ENCODE results near the gene ERC2. TPM values are rescaled to one million over a fixed set of nuclear protein-coding genes. Genes with fewer than 3 reads are reported as not detected.

ERC2 gene
- total RNA-seq, 2 donors from 2014 or later: 16.1 to 22.8 TPM

GRCh38 chr3:55543181-55543614, 925.1 kb downstream of the ERC2 start:
- 93 to 94% methylated on average over 9 to 12 of the region's 12 CpGs for WGBS, 2 experiments (ENCODE audit: insufficient coverage in 1 of 2, insufficient read length in 1 of 2)
- Histone ChIP-seq H3K9ac (ENCODE audit: extremely low read depth, low read length, poor library complexity, severe bottlenecking) (no peak overlapping the region), H3K27ac (ENCODE audit: low read depth, low read length) (no peak overlapping the region), H3K36me3 (ENCODE audit: control insufficient read depth, insufficient read depth, low read length) (no peaks in the 10 kb centered on the region), H3K4me1 (ENCODE audit: control insufficient read depth, insufficient read depth, low read length) (no peaks in the 10 kb centered on the region), H3K4me3 (ENCODE audit: low read length) (no peak overlapping the region), H3K9me3 (ENCODE audit: control insufficient read depth, low read length) (no peaks in the 10 kb centered on the region), H3K27me3 (ENCODE audit: control insufficient read depth, insufficient read depth, low read length, poor library complexity, severe bottlenecking) (peaks cover 9% of the 10 kb centered on the region)
- Mint-ChIP-seq H3K4me3 (no peak overlapping the region), H3K27me3 (ENCODE audit: insufficient read depth) (peaks cover 18% of the 10 kb centered on the region), H3K9me3 (no peaks in the 10 kb centered on the region), H3K36me3 (ENCODE audit: low read depth) (no peaks in the 10 kb centered on the region), H3K27ac (no peak overlapping the region), H3K4me1 (peaks cover 24% of the 10 kb centered on the region)
- no peak for DNase-seq
- no peak for TF ChIP-seq CTCF (conservative IDR thresholded peaks at IDR 0.05)

DNA sequence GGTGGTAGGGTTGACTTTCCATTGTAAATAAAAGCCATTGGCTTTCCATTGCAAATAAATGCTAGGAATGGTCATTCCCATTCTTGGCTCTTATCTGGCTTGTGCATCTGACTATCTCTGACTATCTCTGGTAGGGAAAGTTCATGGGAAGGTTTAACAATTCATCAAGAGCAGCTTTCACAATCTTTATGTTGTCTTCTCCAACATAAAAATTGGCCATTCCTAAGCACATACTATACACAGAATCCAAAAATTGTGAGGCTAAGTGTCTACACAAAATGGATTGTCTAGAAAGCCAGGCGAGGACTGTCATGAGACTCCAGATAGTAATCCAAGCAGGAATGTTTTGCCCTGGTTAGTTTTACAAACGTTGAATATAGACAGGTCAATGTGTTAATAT, 926.8 kb downstream of the ERC2 start:
- Histone ChIP-seq H3K9me3 (ENCODE audit: control insufficient read depth, low read length) (no peaks in the 10 kb centered on the region), H3K9ac (ENCODE audit: extremely low read depth, low read length, poor library complexity, severe bottlenecking) (no peak overlapping the region), H3K27me3 (ENCODE audit: control insufficient read depth, insufficient read depth, low read length, poor library complexity, severe bottlenecking) (peaks cover 9% of the 10 kb centered on the region), H3K4me3 (ENCODE audit: low read length) (no peak overlapping the region), H3K27ac (ENCODE audit: low read depth, low read length) (no peak overlapping the region), H3K4me1 (ENCODE audit: control insufficient read depth, insufficient read depth, low read length) (no peaks in the 10 kb centered on the region), H3K36me3 (ENCODE audit: control insufficient read depth, insufficient read depth, low read length) (no peaks in the 10 kb centered on the region)
- Mint-ChIP-seq H3K4me1 (peaks cover 24% of the 10 kb centered on the region), H3K4me3 (no peak overlapping the region), H3K27ac (no peak overlapping the region), H3K27me3 (ENCODE audit: insufficient read depth) (peaks cover 18% of the 10 kb centered on the region), H3K36me3 (ENCODE audit: low read depth) (no peaks in the 10 kb centered on the region), H3K9me3 (no peaks in the 10 kb centered on the region)
- TF ChIP-seq CTCF (conservative IDR thresholded peaks at IDR 0.05): no peak
- no peak for DNase-seq
- WGBS, 2 experiments (ENCODE audit: insufficient coverage in 1 of 2, insufficient read length in 1 of 2): 63 to 76% methylated on average over 2 of the region's 2 CpGs

DNA sequence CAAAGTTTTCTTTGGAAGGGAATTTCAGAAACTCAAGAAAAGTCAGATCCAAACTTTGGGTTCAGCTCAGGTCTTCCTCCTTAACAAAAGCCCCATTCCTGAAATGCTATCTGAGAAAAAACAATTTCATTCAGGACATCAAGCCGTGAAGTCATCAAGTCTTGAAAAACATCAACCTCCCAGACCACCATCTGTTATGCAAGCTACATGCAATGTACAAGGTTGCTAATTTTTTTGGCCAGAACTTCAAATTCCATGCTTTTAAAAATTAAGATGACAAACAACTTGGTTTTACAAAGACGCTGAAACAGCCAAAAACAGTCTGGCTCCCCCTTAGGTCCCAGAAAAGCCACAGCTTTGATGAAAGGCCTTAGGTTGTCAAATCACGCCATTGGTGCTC, 927.3 kb downstream of the ERC2 start:
- no peak overlapping the region for H3K27ac ChIP-seq (ENCODE audit: low read depth, low read length)
- no peaks in the 10 kb centered on the region for H3K36me3 ChIP-seq (ENCODE audit: control insufficient read depth, insufficient read depth, low read length)
- no peaks in the 10 kb centered on the region for H3K4me1 ChIP-seq (ENCODE audit: control insufficient read depth, insufficient read depth, low read length)
- Mint-ChIP-seq H3K9me3 (no peaks in the 10 kb centered on the region), H3K36me3 (ENCODE audit: low read depth) (no peaks in the 10 kb centered on the region), H3K27ac (no peak overlapping the region), H3K4me3 (no peak overlapping the region), H3K27me3 (ENCODE audit: insufficient read depth) (peaks cover 18% of the 10 kb centered on the region), H3K4me1 (peaks cover 24% of the 10 kb centered on the region)
- H3K9me3 ChIP-seq (ENCODE audit: control insufficient read depth, low read length): no peaks in the 10 kb centered on the region
- TF ChIP-seq CTCF (conservative IDR thresholded peaks at IDR 0.05): no peak
- no peak for DNase-seq
- H3K27me3 ChIP-seq (ENCODE audit: control insufficient read depth, insufficient read depth, low read length, poor library complexity, severe bottlenecking): peaks cover 9% of the 10 kb centered on the region
- WGBS, 2 experiments (ENCODE audit: insufficient coverage in 1 of 2, insufficient read length in 1 of 2): 79 to 87% methylated on average over 3 of the region's 3 CpGs
- H3K4me3 ChIP-seq (ENCODE audit: low read length): no peak overlapping the region
- H3K9ac ChIP-seq (ENCODE audit: extremely low read depth, low read length, poor library complexity, severe bottlenecking): no peak overlapping the region
